ENCODE results near the gene LITAF. TPM values are rescaled to one million over a fixed set of nuclear protein-coding genes. Genes with fewer than 3 reads are reported as not detected.
A peak's percentile ranks its signal among the peaks of the same experiment; 100 is the strongest.

The LITAF gene
- total RNA-seq, 1 donor from 2014 or later, result 42.5 TPM

- peak overlapping the region; percentile 36 for H2AFZ ChIP-seq (replicated peaks)
- no peak for TF ChIP-seq CTCF (IDR thresholded peaks at IDR 0.05)
- TF ChIP-seq EZH2 (IDR thresholded peaks at IDR 0.05), result no peak
- TF ChIP-seq EZH2phosphoT487 (IDR thresholded peaks at IDR 0.05), result no peak
- H3K4me2 ChIP-seq, result peak overlapping the region; percentile 44
- H3K4me1 ChIP-seq, result peaks cover 15% of the 10 kb centered on the region
- no peaks in the 10 kb centered on the region for H3K27me3 ChIP-seq
- no peak overlapping the region for H3K9ac ChIP-seq
- peaks cover 36% of the 10 kb centered on the region for H3F3A ChIP-seq (ENCODE audit: low read depth)
- H3K27ac Mint-ChIP-seq, result no peak overlapping the region
- no peaks in the 10 kb centered on the region for H3K9me3 Mint-ChIP-seq
- no peaks in the 10 kb centered on the region for H3K79me2 ChIP-seq (ENCODE audit: low read depth)
- H3K4me3 Mint-ChIP-seq, result no peak overlapping the region
- peaks cover 28% of the 10 kb centered on the region for H3K4me1 Mint-ChIP-seq
- peak; percentile 83 for DNase-seq (ENCODE audit: low spot score)
- no peaks in the 10 kb centered on the region for H4K20me1 ChIP-seq (ENCODE audit: low read depth)
- no peaks in the 10 kb centered on the region for H3K9me3 ChIP-seq (ENCODE audit: low read depth)
- no peaks in the 10 kb centered on the region for H3K36me3 Mint-ChIP-seq
- H3K27ac ChIP-seq, result peak overlapping the region; percentile 78
- no peak overlapping the region for H3K4me3 ChIP-seq
- H3K36me3 ChIP-seq, result no peaks in the 10 kb centered on the region
- peaks cover 18% of the 10 kb centered on the region for H3K27me3 Mint-ChIP-seq (ENCODE audit: insufficient read depth, low read depth)
Observed at GRCh38 chr16:11603331-11603750, 16.6 kb upstream of the LITAF start.

GRCh38 chr16:11602321-11602720 is 15.6 kb upstream of the LITAF start:
- Mint-ChIP-seq H3K27me3 (ENCODE audit: insufficient read depth, low read depth) (peaks cover 18% of the 10 kb centered on the region), H3K4me3 (no peak overlapping the region), H3K27ac (no peak overlapping the region), H3K4me1 (peaks cover 36% of the 10 kb centered on the region), H3K36me3 (no peaks in the 10 kb centered on the region), H3K9me3 (no peaks in the 10 kb centered on the region)
- Histone ChIP-seq H3K36me3 (no peaks in the 10 kb centered on the region), H3K27me3 (no peaks in the 10 kb centered on the region), H3K4me2 (no peak overlapping the region), H3K9ac (no peak overlapping the region), H3K27ac (peak overlapping the region; percentile 29), H2AFZ (replicated peaks) (no peak overlapping the region), H3F3A (ENCODE audit: low read depth) (peaks cover 36% of the 10 kb centered on the region), H3K4me1 (peaks cover 20% of the 10 kb centered on the region), H3K4me3 (no peak overlapping the region), H3K79me2 (ENCODE audit: low read depth) (no peaks in the 10 kb centered on the region), H4K20me1 (ENCODE audit: low read depth) (no peaks in the 10 kb centered on the region), H3K9me3 (ENCODE audit: low read depth) (no peaks in the 10 kb centered on the region)
- DNase-seq (ENCODE audit: low spot score), result no peak
- no peak for TF ChIP-seq CTCF (IDR thresholded peaks at IDR 0.05)

- no peak overlapping the region for H3K27ac Mint-ChIP-seq
- H3K4me3 Mint-ChIP-seq, result peak overlapping the region; percentile 18
- Histone ChIP-seq H3K4me2 (no peak overlapping the region), H3K9me3 (ENCODE audit: low read depth) (no peaks in the 10 kb centered on the region), H3K27ac (peak overlapping the region; percentile 29), H3K36me3 (no peaks in the 10 kb centered on the region), H3F3A (ENCODE audit: low read depth) (peaks cover 37% of the 10 kb centered on the region), H3K79me2 (ENCODE audit: low read depth) (no peaks in the 10 kb centered on the region), H3K9ac (no peak overlapping the region), H4K20me1 (ENCODE audit: low read depth) (no peaks in the 10 kb centered on the region), H3K4me3 (no peak overlapping the region), H3K27me3 (no peaks in the 10 kb centered on the region), H3K4me1 (peaks cover 20% of the 10 kb centered on the region), H2AFZ (replicated peaks) (no peak overlapping the region)
- DNase-seq (ENCODE audit: low spot score), result no peak
- no peaks in the 10 kb centered on the region for H3K36me3 Mint-ChIP-seq
- TF ChIP-seq EZH2 (IDR thresholded peaks at IDR 0.05) (no peak), CTCF (IDR thresholded peaks at IDR 0.05) (no peak), EZH2phosphoT487 (IDR thresholded peaks at IDR 0.05) (no peak)
- H3K27me3 Mint-ChIP-seq (ENCODE audit: insufficient read depth, low read depth), result peaks cover 18% of the 10 kb centered on the region
- peaks cover 40% of the 10 kb centered on the region for H3K4me1 Mint-ChIP-seq
- no peaks in the 10 kb centered on the region for H3K9me3 Mint-ChIP-seq
Observed at GRCh38 chr16:11601911-11602310, 15.2 kb upstream of the LITAF start.

Measured in neural progenitor cell (in vitro differentiated cells).